ENCODE results near the gene MIEN1.
"Not testable (repeated sequence)": the region's sequence is repeated elsewhere in the genome, so short reads cannot be mapped to it uniquely, and the experiment has no call there.

The MIEN1 gene

GRCh38 chr17:39724731-39725130, 5.6 kb downstream of the MIEN1 start:
- no peak overlapping the region for H3K4me3 ChIP-seq (ENCODE audit: low read length)
- TF ChIP-seq ZNF274 (IDR thresholded peaks at IDR 0.05; ENCODE audit: low read depth, low read length): no peak

DNA sequence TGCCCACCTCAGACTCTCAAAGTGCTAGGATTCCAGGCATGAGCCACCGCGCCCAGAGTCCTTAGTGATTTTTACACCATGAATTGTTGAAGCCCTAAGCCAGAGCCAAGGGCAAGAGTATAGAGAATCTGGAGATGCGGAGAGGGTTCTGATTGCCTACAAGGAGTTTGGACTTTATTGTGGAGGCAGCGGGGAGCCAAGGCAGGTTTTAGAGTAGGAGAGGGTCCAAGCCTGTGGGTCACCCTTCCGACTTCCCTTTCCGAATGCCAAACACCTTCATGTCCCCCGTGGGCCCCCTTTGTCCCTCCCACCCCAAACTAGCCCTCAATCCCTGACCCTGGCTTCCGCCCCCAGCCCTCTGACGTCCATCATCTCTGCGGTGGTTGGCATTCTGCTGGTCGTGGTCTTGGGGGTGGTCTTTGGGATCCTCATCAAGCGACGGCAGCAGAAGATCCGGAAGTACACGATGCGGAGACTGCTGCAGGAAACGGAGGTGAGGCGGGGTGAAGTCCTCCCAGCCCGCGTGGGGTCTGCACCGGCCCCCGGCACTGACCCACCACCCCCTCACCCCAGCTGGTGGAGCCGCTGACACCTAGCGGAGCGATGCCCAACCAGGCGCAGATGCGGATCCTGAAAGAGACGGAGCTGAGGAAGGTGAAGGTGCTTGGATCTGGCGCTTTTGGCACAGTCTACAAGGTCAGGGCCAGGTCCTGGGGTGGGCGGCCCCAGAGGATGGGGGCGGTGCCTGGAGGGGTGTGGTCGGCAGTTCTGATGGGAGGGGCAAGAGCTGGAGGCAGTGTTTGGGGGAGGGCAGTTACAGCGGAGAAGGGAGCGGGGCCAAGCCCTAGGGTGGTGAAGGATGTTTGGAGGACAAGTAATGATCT, 7.1 kb downstream of the MIEN1 start:
- H3K4me3 ChIP-seq (ENCODE audit: low read length): no peak overlapping the region
- TF ChIP-seq ZNF274 (IDR thresholded peaks at IDR 0.05; ENCODE audit: low read depth, low read length): no peak

DNA sequence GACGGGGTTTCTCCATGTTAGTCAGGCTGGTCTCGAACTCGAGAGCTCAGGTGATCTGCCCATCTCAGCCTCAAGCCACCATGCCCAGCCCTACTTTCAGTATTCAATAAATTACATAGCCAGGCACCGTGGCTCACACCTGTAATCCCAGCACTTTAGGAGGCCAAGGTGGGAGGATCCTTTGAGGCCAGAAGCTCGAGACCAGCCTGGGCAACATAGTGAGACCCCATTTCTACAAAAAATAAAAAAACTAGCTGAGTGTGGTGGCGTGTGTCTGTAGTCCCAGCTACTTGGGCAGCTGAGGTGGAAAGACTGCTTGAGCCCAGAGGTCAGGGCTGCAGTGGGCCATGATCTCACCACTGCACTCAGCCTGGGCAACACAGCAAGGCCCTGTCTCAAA, 8.2 kb downstream of the MIEN1 start:
- no peak overlapping the region for H3K4me3 ChIP-seq (ENCODE audit: low read length)
- no peak for TF ChIP-seq ZNF274 (IDR thresholded peaks at IDR 0.05; ENCODE audit: low read depth, low read length)

GRCh38 chr17:39719563-39720355, 10.6 kb downstream of the MIEN1 start:
- TF ChIP-seq ZNF274 (IDR thresholded peaks at IDR 0.05; ENCODE audit: low read depth, low read length): no peak
- H3K4me3 ChIP-seq (ENCODE audit: low read length): no peak overlapping the region

GRCh38 chr17:39717660-39718059, 12.7 kb downstream of the MIEN1 start:
- H3K4me3 ChIP-seq (ENCODE audit: low read length): no peak overlapping the region
- TF ChIP-seq ZNF274 (IDR thresholded peaks at IDR 0.05; ENCODE audit: low read depth, low read length): no peak

- TF ChIP-seq ZNF274 (IDR thresholded peaks at IDR 0.05; ENCODE audit: low read depth, low read length): no peak
Measured at GRCh38 chr17:39716879-39717536, 13.3 kb downstream of the MIEN1 start.

GRCh38 chr17:39716073-39716818, 14.1 kb downstream of the MIEN1 start:
- TF ChIP-seq ZNF274 (IDR thresholded peaks at IDR 0.05; ENCODE audit: low read depth, low read length): no peak
- no peak overlapping the region for H3K4me3 ChIP-seq (ENCODE audit: low read length)

More at GRCh38 chr17:39716879-39717536, 13.3 kb downstream of the MIEN1 start:
- no peak overlapping the region for H3K4me3 ChIP-seq (ENCODE audit: low read length)

DNA sequence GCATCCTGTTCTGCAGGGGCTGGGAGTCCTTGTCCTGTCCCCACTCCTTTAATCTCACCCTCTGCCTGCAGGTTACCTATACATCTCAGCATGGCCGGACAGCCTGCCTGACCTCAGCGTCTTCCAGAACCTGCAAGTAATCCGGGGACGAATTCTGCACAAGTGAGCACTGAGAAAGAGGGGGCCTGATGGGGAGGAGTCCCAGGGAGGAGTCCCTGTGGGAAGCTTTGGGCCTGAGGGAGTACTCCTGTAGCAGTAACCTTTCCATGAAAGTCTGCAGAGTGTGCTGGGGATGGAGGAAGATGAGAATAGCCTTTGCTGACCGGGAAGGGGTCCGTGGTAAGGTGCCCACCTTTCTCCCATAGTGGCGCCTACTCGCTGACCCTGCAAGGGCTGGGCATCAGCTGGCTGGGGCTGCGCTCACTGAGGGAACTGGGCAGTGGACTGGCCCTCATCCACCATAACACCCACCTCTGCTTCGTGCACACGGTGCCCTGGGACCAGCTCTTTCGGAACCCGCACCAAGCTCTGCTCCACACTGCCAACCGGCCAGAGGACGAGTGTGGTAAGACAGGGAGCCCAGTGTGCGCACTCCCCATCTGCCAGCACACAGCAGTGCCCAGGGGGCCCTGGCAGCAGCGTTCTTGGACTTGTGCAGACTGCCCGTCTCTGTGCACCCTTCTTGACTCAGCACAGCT, 14.8 kb downstream of the MIEN1 start:
- TF ChIP-seq ZNF274 (IDR thresholded peaks at IDR 0.05; ENCODE audit: low read depth, low read length): no peak
- no peak overlapping the region for H3K4me3 ChIP-seq (ENCODE audit: low read length)

DNA sequence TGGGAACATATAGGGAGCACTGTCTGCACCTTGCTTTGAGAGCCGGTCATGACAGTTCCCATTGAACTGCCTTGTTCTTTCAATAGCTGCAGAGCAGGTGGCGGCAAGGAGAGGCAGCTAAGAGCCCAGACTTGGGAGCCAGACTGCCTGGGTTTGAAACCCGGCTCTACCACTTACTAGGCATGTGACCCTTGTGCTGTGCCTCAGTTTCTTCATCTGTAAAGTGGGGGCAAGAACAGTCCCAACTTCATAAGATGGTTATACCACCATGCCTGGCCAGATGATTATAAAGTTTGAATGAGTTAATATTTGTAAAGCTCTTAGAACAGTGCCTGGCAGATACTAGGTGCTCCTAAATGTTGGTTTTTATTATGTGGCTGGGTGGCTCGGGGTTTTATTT, 16.1 kb downstream of the MIEN1 start:
- no peak for TF ChIP-seq ZNF274 (IDR thresholded peaks at IDR 0.05; ENCODE audit: low read depth, low read length)
- no peak overlapping the region for H3K4me3 ChIP-seq (ENCODE audit: low read length)

DNA sequence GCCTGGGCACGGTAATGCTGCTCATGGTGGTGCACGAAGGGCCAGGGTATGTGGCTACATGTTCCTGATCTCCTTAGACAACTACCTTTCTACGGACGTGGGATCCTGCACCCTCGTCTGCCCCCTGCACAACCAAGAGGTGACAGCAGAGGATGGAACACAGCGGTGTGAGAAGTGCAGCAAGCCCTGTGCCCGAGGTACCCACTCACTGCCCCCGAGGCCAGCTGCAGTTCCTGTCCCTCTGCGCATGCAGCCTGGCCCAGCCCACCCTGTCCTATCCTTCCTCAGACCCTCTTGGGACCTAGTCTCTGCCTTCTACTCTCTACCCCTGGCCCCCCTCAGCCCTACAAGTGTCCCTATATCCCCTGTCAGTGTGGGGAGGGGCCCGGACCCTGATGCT, 18.5 kb downstream of the MIEN1 start:
- H3K4me3 ChIP-seq (ENCODE audit: low read length): no peak overlapping the region
- TF ChIP-seq ZNF274 (IDR thresholded peaks at IDR 0.05; ENCODE audit: low read depth, low read length): no peak

GRCh38 chr17:39711071-39711470, 19.3 kb downstream of the MIEN1 start:
- H3K4me3 ChIP-seq (ENCODE audit: low read length): not testable (repeated sequence)

DNA sequence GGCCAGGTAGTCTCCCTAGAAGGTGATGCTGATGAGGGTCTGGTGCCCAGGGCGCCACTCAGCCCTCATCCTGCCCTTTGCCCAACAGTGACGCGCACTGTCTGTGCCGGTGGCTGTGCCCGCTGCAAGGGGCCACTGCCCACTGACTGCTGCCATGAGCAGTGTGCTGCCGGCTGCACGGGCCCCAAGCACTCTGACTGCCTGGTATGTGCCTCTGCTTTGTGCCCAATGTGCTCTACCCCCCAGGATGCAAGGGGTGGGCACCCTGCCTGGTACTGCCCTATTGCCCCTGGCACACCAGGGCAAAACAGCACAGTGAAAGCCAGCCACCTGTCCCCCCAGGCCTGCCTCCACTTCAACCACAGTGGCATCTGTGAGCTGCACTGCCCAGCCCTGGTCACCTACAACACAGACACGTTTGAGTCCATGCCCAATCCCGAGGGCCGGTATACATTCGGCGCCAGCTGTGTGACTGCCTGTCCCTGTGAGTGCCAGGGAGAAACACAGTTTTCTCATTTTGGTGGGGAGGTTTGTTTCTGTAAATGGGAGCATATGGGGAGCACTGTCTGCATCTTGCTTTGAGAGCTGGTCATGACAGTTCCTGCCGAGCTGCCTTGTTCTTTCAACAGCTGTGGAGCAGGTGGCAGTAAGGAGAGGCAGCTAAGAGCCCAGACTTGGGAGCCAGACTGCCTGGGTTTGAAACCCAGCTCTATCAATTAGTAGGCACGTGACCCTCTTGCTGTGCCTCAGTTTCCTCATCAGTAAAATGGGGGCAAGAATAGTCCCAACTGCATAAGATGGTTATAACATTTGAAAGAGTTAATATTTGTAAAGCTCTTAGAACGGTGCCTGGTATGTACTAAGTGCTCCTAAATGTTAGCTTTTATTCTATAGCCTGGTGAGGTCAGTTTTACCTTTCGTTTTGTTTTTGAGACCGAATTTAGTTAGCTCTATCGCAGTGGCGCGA, 20.1 kb downstream of the MIEN1 start:
- H3K4me3 ChIP-seq (ENCODE audit: low read length): no peak overlapping the region
- no peak for TF ChIP-seq ZNF274 (IDR thresholded peaks at IDR 0.05; ENCODE audit: low read depth, low read length)

Measured in GM08714 (cell line).